NCI-H82 (cell line): Measurements from ENCODE around the gene KDM4C.

Experiments
- DNase-seq: peaks from one replicate; lab custom pipeline; 2025; lab: John Stamatoyannopoulos, UW

KDM4C gene

GRCh38 chr9:7212101-7212500 is 454.3 kb downstream of the KDM4C start:
- no peak for DNase-seq

GRCh38 chr9:7216004-7216841 is 458.4 kb downstream of the KDM4C start:
- no peak for DNase-seq

GRCh38 chr9:7223981-7224380 is 466.2 kb downstream of the KDM4C start:
- no peak for DNase-seq
